Caco-2 (cell line): Measurements from ENCODE around the gene ZDHHC11B. TPM values are rescaled to one million over a fixed set of nuclear protein-coding genes. Genes with fewer than 3 reads are reported as not detected.

ENCODE experiments used
- BruUV-seq: library from RNA; stranded (reverse); fragments of 400-500 nt; replicated peaks from 2 replicates; lab custom pipeline; 2021; lab: Mats Ljungman, UMichigan
- CTCF ChIA-PET: fragments of 300-600 bp; sonication (Branson Sonifier 250); formaldehyde crosslinking; loops from one replicate; lab custom pipeline; 2022; ENCODE audit warnings: antibody characterized with exemption; lab: Charles Lee
- POLR2A ChIA-PET: fragments of 300-600 bp; sonication (Branson Sonifier 250); formaldehyde crosslinking; loops from one replicate; lab custom pipeline; 2022; ENCODE audit warnings: antibody characterized with exemption; lab: Charles Lee
- DNase-seq, 2 experiments: peaks; one replicate each; pipeline versions ENCODE4 v3.0.0 to v3.0.0-alpha.2; 2020 to 2022
- H3K27me3 ChIP-seq: replicated peaks from 2 replicates; pipeline ENCODE4 v1.6.0; 2011; ENCODE audit warnings: low read length; ENCODE audit not compliant: control insufficient read depth, insufficient read depth
- H3K36me3 ChIP-seq: 2 replicates; pipeline ENCODE4 v1.5.1; 2011; ENCODE audit warnings: low read length; ENCODE audit not compliant: control insufficient read depth, insufficient read depth
- H3K4me1 ChIP-seq: fragments of 250-450 bp; sonication (Bioruptor Pico); 2 replicates; pipeline ENCODE4 v1.5.1; 2020; ENCODE audit warnings: mild to moderate bottlenecking
- H3K4me3 ChIP-seq: 2 replicates; pipeline ENCODE4 v1.5.1; 2011; ENCODE audit warnings: low read depth, mild to moderate bottlenecking, control low read depth, low read length
- H3K9me3 ChIP-seq: fragments of 250-450 bp; sonication (Bioruptor Pico); 2 replicates; pipeline ENCODE4 v1.5.1; 2020; ENCODE audit warnings: mild to moderate bottlenecking, moderate library complexity
- H3K27ac Mint-ChIP-seq: one replicate; pipeline ENCODE4 v1.8.0; 2022; ENCODE audit warnings: mixed read lengths; ENCODE audit not compliant: unreplicated experiment
- H3K27me3 Mint-ChIP-seq: one replicate; pipeline ENCODE4 v1.8.0; 2022; ENCODE audit warnings: mixed read lengths; ENCODE audit not compliant: insufficient read depth, unreplicated experiment
- H3K36me3 Mint-ChIP-seq: one replicate; pipeline ENCODE4 v1.8.0; 2022; ENCODE audit warnings: mild to moderate bottlenecking, mixed read lengths; ENCODE audit not compliant: insufficient read depth, unreplicated experiment
- H3K4me1 Mint-ChIP-seq: one replicate; pipeline ENCODE4 v1.8.0; 2022; ENCODE audit warnings: low read depth, mixed read lengths; ENCODE audit not compliant: unreplicated experiment
- H3K4me3 Mint-ChIP-seq: one replicate; pipeline ENCODE4 v1.8.0; 2022; ENCODE audit warnings: mild to moderate bottlenecking, moderate library complexity, mixed read lengths; ENCODE audit not compliant: unreplicated experiment
- H3K9me3 Mint-ChIP-seq: one replicate; pipeline ENCODE4 v1.8.0; 2022; ENCODE audit warnings: mixed read lengths; ENCODE audit not compliant: unreplicated experiment
- CTCF ChIP-seq, 2 experiments: fragments of 200-600 bp in 1 of 2; IDR thresholded peaks; 1 replicate in 1 of 2; 2 replicates in 1 of 2; pipeline versions ENCODE4 v1.5.1 to v1.8.0; 2011 to 2022; ENCODE audit warnings: antibody characterized with exemption in 1 of 2, control low read depth in 1 of 2, inconsistent platforms in 1 of 2, low read depth in 1 of 2, low read length in 1 of 2, mild to moderate bottlenecking in 1 of 2, moderate library complexity in 1 of 2; ENCODE audit not compliant: insufficient read depth in 1 of 2, severe bottlenecking in 1 of 2, unreplicated experiment in 1 of 2
- intact Hi-C: fragments of 100-400 bp; cut with micrococcal nuclease; formaldehyde crosslinking; loops from one replicate; pipeline ENCODE4 v1.10.0; 2022; ENCODE audit not compliant: unreplicated experiment
- total RNA-seq: library from RNA; stranded (reverse); gene quantifications from 2 replicates; pipeline ENCODE4 v1.2.3, GENCODE V29; 2022

ZDHHC11B gene
- total RNA-seq, 1 experiment from 2014 or later = 1.00 TPM

GRCh38 chr5:664994-665360 lies 119.6 kb downstream of the ZDHHC11B start:
- H3K9me3 ChIP-seq = no peaks in the 10 kb centered on the region
- intact Hi-C loops = no loop called here
- no peaks in the 10 kb centered on the region for H3K4me1 Mint-ChIP-seq
- no peak overlapping the region for H3K4me3 ChIP-seq
- H3K36me3 Mint-ChIP-seq = peaks cover 48% of the 10 kb centered on the region
- CTCF ChIA-PET = no interaction called here
- BruUV-seq = no TSS peak
- POLR2A ChIA-PET = no interaction called here
- peaks cover 3% of the 10 kb centered on the region for H3K36me3 ChIP-seq
- no peak overlapping the region for H3K27ac Mint-ChIP-seq
- no peak for TF ChIP-seq CTCF (IDR thresholded peaks at IDR 0.05; ENCODE audit: insufficient read depth in 1 of 2, low read depth in 1 of 2, low read length in 1 of 2, severe bottlenecking in 1 of 2, unreplicated experiment in 1 of 2)
- no peak for DNase-seq
- H3K4me1 ChIP-seq = no peaks in the 10 kb centered on the region
- no peaks in the 10 kb centered on the region for H3K27me3 ChIP-seq
- peaks cover 6% of the 10 kb centered on the region for H3K9me3 Mint-ChIP-seq
- no peaks in the 10 kb centered on the region for H3K27me3 Mint-ChIP-seq
- H3K4me3 Mint-ChIP-seq = no peak overlapping the region

GRCh38 chr5:664343-664993 lies 120.1 kb downstream of the ZDHHC11B start:
- no peak for TF ChIP-seq CTCF (IDR thresholded peaks at IDR 0.05; ENCODE audit: insufficient read depth in 1 of 2, low read depth in 1 of 2, low read length in 1 of 2, severe bottlenecking in 1 of 2, unreplicated experiment in 1 of 2)
- Mint-ChIP-seq H3K4me3 (no peak overlapping the region), H3K9me3 (peaks cover 6% of the 10 kb centered on the region), H3K36me3 (peaks cover 52% of the 10 kb centered on the region), H3K27me3 (no peaks in the 10 kb centered on the region), H3K27ac (no peak overlapping the region), H3K4me1 (no peaks in the 10 kb centered on the region)
- H3K4me1 ChIP-seq = no peaks in the 10 kb centered on the region
- peaks cover 5% of the 10 kb centered on the region for H3K36me3 ChIP-seq
- CTCF ChIA-PET = no interaction called here
- no TSS peak for BruUV-seq
- POLR2A ChIA-PET = no interaction called here
- H3K27me3 ChIP-seq = no peaks in the 10 kb centered on the region
- DNase-seq = no peak
- no peak overlapping the region for H3K4me3 ChIP-seq
- intact Hi-C loops = no loop called here
- H3K9me3 ChIP-seq = no peaks in the 10 kb centered on the region

GRCh38 chr5:663436-664342 lies 120.8 kb downstream of the ZDHHC11B start:
- Histone ChIP-seq H3K27me3 (no peaks in the 10 kb centered on the region), H3K36me3 (peaks cover 5% of the 10 kb centered on the region), H3K4me3 (no peak overlapping the region), H3K9me3 (no peaks in the 10 kb centered on the region), H3K4me1 (no peaks in the 10 kb centered on the region)
- intact Hi-C loops = no loop called here
- ChIA-PET POLR2A (no interaction called here), CTCF (no interaction called here)
- no peak for TF ChIP-seq CTCF (IDR thresholded peaks at IDR 0.05; ENCODE audit: insufficient read depth in 1 of 2, low read depth in 1 of 2, low read length in 1 of 2, severe bottlenecking in 1 of 2, unreplicated experiment in 1 of 2)
- H3K36me3 Mint-ChIP-seq = peaks cover 58% of the 10 kb centered on the region
- no peak for DNase-seq
- no peak overlapping the region for H3K27ac Mint-ChIP-seq
- H3K4me3 Mint-ChIP-seq = no peak overlapping the region
- H3K9me3 Mint-ChIP-seq = peaks cover 6% of the 10 kb centered on the region
- no peaks in the 10 kb centered on the region for H3K27me3 Mint-ChIP-seq
- no TSS peak for BruUV-seq
- H3K4me1 Mint-ChIP-seq = no peaks in the 10 kb centered on the region
